Right cardiac atrium (tissue), 5 donors: ENCODE measurements around the gene ANO3. TPM values are rescaled to one million over a fixed set of nuclear protein-coding genes. Genes with fewer than 3 reads are reported as not detected.

Experiments used
- ATAC-seq, 2 donors: fragments of 200-7000 bp; cut with Tn5 transposase; one replicate each; pipeline versions ENCODE4 v1.8.0 to v1.9.1; 2020; ENCODE audit warnings: moderate library complexity in 2 of 2, mild to moderate bottlenecking in 1 of 2
- DNase-seq, 3 donors: peaks; one replicate each; pipeline ENCODE4 v3.0.0-alpha.2; 2020
- H3K27ac ChIP-seq: one replicate; pipeline ENCODE4 v1.5.1; 2013; ENCODE audit warnings: mild to moderate bottlenecking, low read length, control low read depth, moderate library complexity
- H3K27me3 ChIP-seq: one replicate; pipeline ENCODE4 v1.6.1; 2013; ENCODE audit not compliant: control insufficient read depth, insufficient read depth
- H3K4me1 ChIP-seq: one replicate; pipeline ENCODE4 v1.6.1; 2013; ENCODE audit warnings: low read length; ENCODE audit not compliant: control insufficient read depth, insufficient read depth
- H3K4me3 ChIP-seq: one replicate; pipeline ENCODE4 v1.5.1; 2013; ENCODE audit warnings: low read length, control low read depth
- H3K9me3 ChIP-seq: one replicate; pipeline ENCODE4 v1.6.1; 2013; ENCODE audit warnings: low read length; ENCODE audit not compliant: control insufficient read depth
- WGBS: extraction: QIAGEN DNeasy Blood & Tissue Kit; methylation state at CpG from one replicate; pipeline ENCODE4 v1.1.7; 2013; 5-methylcytosine and 5-hydroxymethylcytosine counted together
- intact Hi-C, 4 donors: fragments of 100-400 bp; cut with DNase I; formaldehyde crosslinking; loops; one replicate each; pipeline versions ENCODE4 v1.11.0 to v1.14.0; 2022 to 2023
- polyA plus RNA-seq: library from polyadenylated mRNA; stranded (reverse); fragments of 200-250 nt; gene quantifications from one replicate; pipeline ENCODE4 v1.2.3, GENCODE V29; 2013
- total RNA-seq, 4 donors: library from RNA; stranded (reverse); fragmentation: NEBNext Ultra II Directional; extraction: Animal tissue kit (Norgen Biotek cat#: 25700); gene quantifications; one replicate each; pipeline ENCODE4 v1.2.1, GENCODE V29; 2021
- donor health status: healthy with polysubstance abuse.
- donor health status: DM: no; HTN: yes; CAD: no.
- donor health status: DM: no; HTN: no; CAD: no.
- donor health status: DM: no; HTN: yes; CAD: no; lungs with severe emphysema.
- donor health status: DM: yes; HTN: yes; CAD: no.

Gene ANO3
- total and polyA plus RNA-seq, 5 donors = 0.06 to 1.6 (median 0.35) TPM

GRCh38 chr11:26359055-26359454 is 27.1 kb downstream of the ANO3 start:
- H3K27me3 ChIP-seq = no peaks in the 10 kb centered on the region
- no peak for ATAC-seq
- H3K27ac ChIP-seq = no peak overlapping the region
- H3K9me3 ChIP-seq = no peaks in the 10 kb centered on the region
- H3K4me1 ChIP-seq = no peaks in the 10 kb centered on the region
- no peak for DNase-seq
- intact Hi-C loops = no loop called here
- H3K4me3 ChIP-seq = no peak overlapping the region

DNA sequence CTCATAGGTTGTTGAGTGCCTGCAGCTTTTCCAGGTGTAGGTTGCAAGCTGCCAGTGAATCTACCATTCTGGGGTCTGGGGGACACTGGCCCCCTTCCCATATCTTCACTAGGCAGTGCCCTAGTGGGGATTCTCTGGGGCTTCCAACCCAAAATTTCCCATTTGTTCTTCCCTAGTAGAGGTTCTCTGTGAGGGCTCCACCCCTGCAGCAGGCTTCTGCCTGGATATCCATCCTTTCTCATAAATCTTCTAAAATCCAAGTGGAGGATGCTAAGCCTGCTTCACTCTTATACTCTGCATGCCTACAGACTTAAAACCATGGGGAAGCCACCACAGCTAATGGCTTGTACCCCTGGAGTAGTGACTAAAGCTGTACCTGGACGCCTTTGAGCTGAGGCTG is 33.4 kb downstream of the ANO3 start:
- ATAC-seq (no peak), DNase-seq (no peak)
- intact Hi-C loops = no loop called here
- no peaks in the 10 kb centered on the region for H3K27me3 ChIP-seq
- WGBS = 96% methylated on average over 1 of the region's 1 CpG
- no peak overlapping the region for H3K27ac ChIP-seq
- H3K4me1 ChIP-seq = no peaks in the 10 kb centered on the region
- no peak overlapping the region for H3K4me3 ChIP-seq
- peaks cover 2% of the 10 kb centered on the region for H3K9me3 ChIP-seq

DNA sequence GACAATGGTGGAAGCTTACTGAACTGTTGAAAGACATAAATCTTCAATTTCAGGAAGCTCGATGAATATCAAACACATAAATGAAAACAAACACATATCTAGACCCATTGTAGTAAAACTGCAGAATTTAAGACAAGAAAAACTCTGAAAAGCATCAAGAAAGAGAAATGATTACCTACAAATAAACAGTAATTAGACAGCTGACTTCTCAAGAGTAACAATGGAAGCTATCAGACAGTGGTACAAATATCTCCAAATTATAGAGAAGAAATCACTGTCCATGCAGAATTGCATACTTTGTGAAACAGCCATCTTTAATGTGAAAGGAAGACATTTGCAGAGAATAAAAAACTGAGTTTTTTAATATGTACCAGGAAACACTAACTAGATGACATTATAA is 45.7 kb downstream of the ANO3 start:
- Histone ChIP-seq H3K4me1 (no peaks in the 10 kb centered on the region), H3K9me3 (no peaks in the 10 kb centered on the region), H3K4me3 (no peak overlapping the region), H3K27ac (no peak overlapping the region), H3K27me3 (no peaks in the 10 kb centered on the region)
- intact Hi-C loops = no loop called here
- WGBS = 81% methylated on average over 1 of the region's 1 CpG
- no peak for ATAC-seq
- no peak for DNase-seq

DNA sequence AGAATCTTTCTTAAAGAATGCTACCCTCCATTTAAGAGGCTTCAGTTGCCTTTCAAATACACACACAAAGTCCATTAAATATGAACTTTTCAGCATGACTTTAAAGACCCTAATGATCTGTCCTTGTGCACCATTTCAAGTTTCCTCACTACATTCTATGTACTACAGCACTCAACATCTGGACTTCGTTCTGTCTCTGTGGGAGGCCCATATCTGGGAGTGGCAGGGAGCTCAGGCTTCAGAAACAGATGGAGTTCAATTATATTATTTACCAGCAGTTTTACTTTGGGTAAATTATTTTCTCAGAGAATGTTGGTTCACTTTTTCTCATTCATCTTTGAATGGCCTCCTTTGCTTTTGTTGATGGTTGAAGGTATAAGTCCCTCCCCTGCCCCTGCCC is 67.4 kb downstream of the ANO3 start:
- DNase-seq (no peak), ATAC-seq (no peak)
- intact Hi-C loops = no loop called here
- no peak overlapping the region for H3K27ac ChIP-seq
- no peak overlapping the region for H3K4me3 ChIP-seq
- H3K9me3 ChIP-seq = no peaks in the 10 kb centered on the region
- no peaks in the 10 kb centered on the region for H3K4me1 ChIP-seq
- H3K27me3 ChIP-seq = no peaks in the 10 kb centered on the region
- WGBS = 50% methylated on average over 1 of the region's 1 CpG

DNA sequence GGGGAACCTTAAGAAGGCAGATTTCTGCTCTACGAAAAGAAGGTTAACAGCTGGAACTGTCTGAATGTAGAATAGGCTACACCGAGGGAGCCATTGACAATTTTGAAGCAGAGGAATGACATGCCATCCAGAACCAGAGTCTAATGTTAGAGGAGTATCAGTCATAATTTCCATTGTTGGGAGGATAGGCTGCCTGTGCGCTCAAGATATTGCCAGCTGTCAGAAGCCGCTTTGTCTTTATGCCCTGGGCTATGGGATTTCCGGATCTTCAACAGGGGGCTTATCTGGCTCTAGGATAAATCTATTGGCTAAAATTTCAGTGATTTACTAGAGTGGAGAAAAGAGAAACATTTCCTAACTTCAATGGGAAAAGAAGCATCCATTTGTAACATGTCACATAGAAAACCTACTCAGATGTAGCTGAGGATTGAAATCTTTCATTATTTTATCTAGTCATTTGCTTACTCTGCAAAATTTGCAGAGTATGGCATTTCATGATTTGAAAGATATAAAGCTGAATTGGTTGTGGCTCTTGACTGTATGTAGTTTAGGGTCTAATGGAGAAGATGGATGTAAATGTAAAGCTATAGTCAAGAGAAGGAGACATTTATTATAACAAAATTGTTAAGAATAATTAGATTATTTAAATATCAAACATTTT is 78.9 kb downstream of the ANO3 start:
- DNase-seq (no peak), ATAC-seq (no peak)
- intact Hi-C loops = no loop called here
- H3K27me3 ChIP-seq = no peaks in the 10 kb centered on the region
- WGBS = 67% methylated on average over 5 of the region's 5 CpGs
- no peak overlapping the region for H3K27ac ChIP-seq
- no peak overlapping the region for H3K4me3 ChIP-seq
- H3K9me3 ChIP-seq = no peaks in the 10 kb centered on the region
- H3K4me1 ChIP-seq = no peaks in the 10 kb centered on the region

GRCh38 chr11:26412955-26413354 is 81.0 kb downstream of the ANO3 start:
- Histone ChIP-seq H3K4me3 (no peak overlapping the region), H3K4me1 (no peaks in the 10 kb centered on the region), H3K9me3 (no peaks in the 10 kb centered on the region), H3K27ac (no peak overlapping the region), H3K27me3 (no peaks in the 10 kb centered on the region)
- 54% methylated on average over 1 of the region's 1 CpG for WGBS
- no peak for DNase-seq
- intact Hi-C loops = no loop called here
- no peak for ATAC-seq

GRCh38 chr11:26418386-26418912 is 86.5 kb downstream of the ANO3 start:
- Histone ChIP-seq H3K27me3 (no peaks in the 10 kb centered on the region), H3K4me1 (no peaks in the 10 kb centered on the region), H3K4me3 (no peak overlapping the region), H3K9me3 (no peaks in the 10 kb centered on the region), H3K27ac (no peak overlapping the region)
- no peak for ATAC-seq
- intact Hi-C loops = no loop called here
- no peak for DNase-seq
- 91% methylated on average over 6 of the region's 6 CpGs for WGBS

DNA sequence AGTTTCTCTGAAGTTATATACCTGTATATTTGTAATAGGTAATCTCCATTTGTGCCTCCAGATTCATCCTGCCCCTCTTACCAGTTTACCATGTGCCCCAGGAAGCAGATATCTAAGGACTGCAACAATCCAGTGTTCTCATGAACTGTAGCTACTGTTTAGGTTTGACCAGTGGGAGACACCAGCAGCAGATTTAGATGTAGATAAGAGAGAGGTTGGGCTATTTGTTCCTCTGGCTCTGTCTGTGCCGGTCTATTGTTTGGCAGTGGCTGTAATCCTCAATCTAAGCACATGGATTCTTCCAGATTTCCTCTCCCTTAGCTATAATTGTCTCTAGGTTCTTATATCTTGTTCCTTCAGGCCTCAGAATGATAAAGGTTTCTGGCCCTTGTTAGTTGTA is 88.4 kb downstream of the ANO3 start:
- no peak overlapping the region for H3K27ac ChIP-seq
- WGBS = 11% methylated on average over 1 of the region's 1 CpG
- no peaks in the 10 kb centered on the region for H3K4me1 ChIP-seq
- ATAC-seq (no peak), DNase-seq (no peak)
- intact Hi-C loops = no loop called here
- H3K4me3 ChIP-seq = no peak overlapping the region
- H3K9me3 ChIP-seq = no peaks in the 10 kb centered on the region
- H3K27me3 ChIP-seq = no peaks in the 10 kb centered on the region

DNA sequence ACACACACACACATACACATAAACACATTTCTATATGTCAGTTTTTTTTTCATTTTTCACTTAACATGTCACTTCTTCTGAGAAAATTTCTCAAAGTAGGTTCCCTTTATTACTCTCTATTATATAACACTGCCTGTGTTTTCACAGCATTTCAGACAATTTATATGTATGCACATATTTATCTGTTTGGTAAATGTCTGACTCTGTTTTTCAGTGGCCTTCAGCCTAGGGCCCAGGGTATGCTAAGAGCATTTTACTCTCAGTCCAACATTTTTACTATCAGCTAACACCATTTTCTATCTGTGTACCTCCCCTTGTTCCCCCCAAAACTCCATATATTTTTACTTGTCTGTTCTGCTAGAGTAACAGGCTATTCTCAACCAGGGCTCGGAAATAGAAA is 92.3 kb downstream of the ANO3 start:
- DNase-seq = no peak
- ATAC-seq = no peak
- Histone ChIP-seq H3K27ac (no peak overlapping the region), H3K4me3 (no peak overlapping the region), H3K9me3 (no peaks in the 10 kb centered on the region), H3K4me1 (no peaks in the 10 kb centered on the region), H3K27me3 (no peaks in the 10 kb centered on the region)
- intact Hi-C loops = no loop called here
- WGBS = 48% methylated on average over 1 of the region's 1 CpG

DNA sequence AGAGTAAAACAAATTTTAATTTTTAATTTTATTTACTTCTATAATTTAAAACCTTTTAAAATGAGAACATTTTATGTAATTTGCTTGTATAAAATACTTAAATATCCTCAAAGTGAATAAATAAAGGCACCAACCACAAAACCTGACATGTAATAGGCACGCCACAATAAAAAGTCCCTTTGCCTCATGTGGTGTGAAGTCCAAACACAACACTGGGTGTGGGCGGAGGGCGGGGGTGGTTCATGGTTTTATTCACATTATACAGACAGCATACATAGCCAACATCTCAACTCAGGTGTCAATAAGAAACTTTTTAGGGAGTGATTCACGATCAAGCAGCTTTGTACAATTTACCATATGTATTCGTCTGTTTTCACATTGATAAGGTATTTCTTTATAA is 107.9 kb downstream of the ANO3 start:
- DNase-seq = no peak
- ATAC-seq = no peak
- Histone ChIP-seq H3K27me3 (no peaks in the 10 kb centered on the region), H3K4me1 (no peaks in the 10 kb centered on the region), H3K9me3 (no peaks in the 10 kb centered on the region), H3K27ac (no peak overlapping the region), H3K4me3 (no peak overlapping the region)
- intact Hi-C loops = no loop called here
- WGBS = 91% methylated on average over 5 of the region's 5 CpGs

DNA sequence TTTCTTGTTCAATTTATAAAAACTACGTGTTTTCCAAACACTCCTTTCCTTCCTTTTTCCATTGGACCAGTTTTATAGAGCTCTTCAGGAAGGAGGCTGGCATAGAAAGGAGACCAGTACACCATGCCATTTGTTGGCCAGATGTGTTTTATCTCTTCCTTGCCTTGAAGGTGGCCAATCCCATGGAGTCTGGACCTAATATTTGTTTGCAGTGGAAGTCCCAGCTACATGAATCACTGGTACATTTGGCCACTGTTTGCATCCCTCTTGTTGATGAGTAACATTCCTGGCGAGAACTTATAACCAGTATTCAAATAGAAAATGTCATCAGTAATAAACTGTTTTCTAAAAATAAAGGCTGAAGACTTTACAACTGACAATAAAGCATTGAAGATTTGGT is 110.2 kb downstream of the ANO3 start:
- Histone ChIP-seq H3K9me3 (no peaks in the 10 kb centered on the region), H3K27ac (no peak overlapping the region), H3K4me3 (no peak overlapping the region), H3K4me1 (no peaks in the 10 kb centered on the region), H3K27me3 (no peaks in the 10 kb centered on the region)
- ATAC-seq (no peak), DNase-seq (no peak)
- 72% methylated on average over 2 of the region's 2 CpGs for WGBS
- intact Hi-C loops = no loop called here

DNA sequence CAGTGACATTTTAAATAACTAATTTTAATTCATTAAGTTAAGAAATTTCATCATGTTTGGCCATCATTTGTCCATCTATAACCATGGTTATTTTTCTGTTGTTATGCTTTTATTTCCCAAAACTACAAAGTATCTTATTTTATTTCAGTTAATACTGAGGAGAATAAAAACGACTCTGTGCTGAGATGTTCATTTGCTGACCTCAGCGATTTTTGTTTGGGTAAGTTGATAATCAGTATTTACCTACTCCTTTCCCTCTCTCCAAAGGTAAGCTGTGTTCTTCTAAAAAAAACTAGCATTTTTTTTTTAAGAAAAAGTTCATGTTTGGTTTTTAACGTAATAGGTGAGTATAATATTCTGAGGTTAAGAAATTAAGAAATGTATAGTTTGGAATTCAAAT is 111.7 kb downstream of the ANO3 start:
- 57% methylated on average over 3 of the region's 3 CpGs for WGBS
- no peak for ATAC-seq
- intact Hi-C loops = no loop called here
- H3K4me1 ChIP-seq = no peaks in the 10 kb centered on the region
- no peaks in the 10 kb centered on the region for H3K9me3 ChIP-seq
- no peak overlapping the region for H3K4me3 ChIP-seq
- no peaks in the 10 kb centered on the region for H3K27me3 ChIP-seq
- H3K27ac ChIP-seq = no peak overlapping the region
- no peak for DNase-seq
